Measurements from ENCODE around the gene CARD19.

The CARD19 gene, protein sequence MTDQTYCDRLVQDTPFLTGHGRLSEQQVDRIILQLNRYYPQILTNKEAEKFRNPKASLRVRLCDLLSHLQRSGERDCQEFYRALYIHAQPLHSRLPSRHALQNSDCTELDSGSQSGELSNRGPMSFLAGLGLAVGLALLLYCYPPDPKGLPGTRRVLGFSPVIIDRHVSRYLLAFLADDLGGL

DNA sequence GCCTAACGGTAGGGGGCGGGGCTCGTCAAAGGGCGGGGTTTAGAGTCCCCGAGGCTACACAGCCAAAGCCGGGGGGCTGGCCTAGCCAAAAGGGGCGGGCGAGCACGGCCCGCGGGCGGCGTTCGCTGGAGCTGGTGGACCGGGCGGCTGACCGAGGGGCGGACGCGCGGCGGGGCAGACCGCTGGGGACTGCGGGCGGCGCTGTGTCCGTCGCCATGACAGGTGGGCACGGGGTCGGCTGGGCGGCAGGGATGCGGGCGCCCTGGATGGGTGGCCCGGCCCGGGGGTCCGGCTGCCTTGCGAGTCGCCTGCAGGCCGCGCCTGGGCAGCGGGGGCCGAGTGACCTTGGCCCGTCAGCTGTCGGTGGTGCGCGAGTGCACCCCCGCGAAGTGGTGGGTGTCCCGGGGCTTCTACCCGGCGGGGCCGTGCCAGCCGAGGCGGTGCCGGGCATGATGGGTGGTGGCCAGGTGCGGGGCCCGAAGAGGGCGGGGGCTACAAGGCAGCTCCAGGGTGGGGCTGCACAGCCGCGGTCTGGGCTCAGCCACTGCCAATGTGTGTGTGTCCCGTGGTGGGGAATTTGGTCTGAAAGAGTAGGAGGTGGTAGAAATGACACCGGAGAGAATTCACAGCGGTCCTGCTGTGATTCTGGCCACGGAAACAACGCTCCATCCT lies at the start of gene CARD19:
Gene CARD19, plus strand, starts transcription at position 87 of the 672 bp plus-strand sequence. Its CDS starts 129 bp downstream, at position 216.
- in situ Hi-C loops (cut with MboI; ENCODE audit: low sequenced_read_pairs) = no loop called here

DNA sequence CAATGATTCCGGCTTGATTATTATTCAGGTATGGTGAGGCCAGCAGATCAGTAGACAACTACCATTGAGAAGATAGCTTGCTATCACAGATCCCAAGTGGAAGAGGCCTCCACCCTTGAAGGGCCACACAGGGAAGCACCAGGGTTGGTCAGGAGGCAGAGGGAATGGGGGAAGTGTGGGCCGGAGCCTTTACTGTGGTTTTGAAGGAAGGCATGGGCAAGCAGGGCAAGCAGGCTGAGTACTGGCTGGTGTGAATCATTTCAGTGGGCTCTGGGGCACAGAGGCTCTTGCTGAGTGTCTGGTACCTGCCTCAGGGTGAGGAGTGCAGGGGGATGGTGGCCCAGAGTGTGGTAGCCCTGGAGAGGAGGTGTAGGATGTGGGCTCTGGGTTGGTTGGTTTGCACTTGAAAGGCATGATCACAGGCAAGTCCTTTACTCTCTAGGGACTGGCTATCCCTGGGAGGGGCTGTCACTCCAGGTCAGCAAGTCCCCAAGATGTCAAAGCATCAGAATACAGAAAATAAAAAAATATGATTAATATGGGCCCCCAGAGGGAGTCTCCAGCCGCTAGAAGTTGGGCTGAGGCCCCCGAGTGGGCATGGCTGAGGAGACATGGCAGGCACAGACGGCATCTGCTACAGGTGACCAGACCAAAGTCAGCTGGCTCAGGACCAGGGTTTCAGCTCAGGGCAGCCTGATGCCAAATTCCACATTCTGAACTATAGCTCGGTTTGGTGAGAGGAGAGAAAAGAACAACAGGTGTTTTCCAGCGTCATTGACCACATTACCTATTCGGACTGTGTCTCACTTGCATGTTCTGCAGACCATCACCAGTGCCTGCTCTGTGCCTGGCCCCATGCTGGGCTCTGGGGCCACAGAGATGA lies 47.2 kb upstream of the CARD19 start:
- in situ Hi-C loops (cut with MboI; ENCODE audit: low sequenced_read_pairs) = no loop called here

GRCh38 chr9:93049491-93049890 lies 46.5 kb upstream of the CARD19 start:
- in situ Hi-C loops (cut with MboI; ENCODE audit: low sequenced_read_pairs) = no loop called here

DNA sequence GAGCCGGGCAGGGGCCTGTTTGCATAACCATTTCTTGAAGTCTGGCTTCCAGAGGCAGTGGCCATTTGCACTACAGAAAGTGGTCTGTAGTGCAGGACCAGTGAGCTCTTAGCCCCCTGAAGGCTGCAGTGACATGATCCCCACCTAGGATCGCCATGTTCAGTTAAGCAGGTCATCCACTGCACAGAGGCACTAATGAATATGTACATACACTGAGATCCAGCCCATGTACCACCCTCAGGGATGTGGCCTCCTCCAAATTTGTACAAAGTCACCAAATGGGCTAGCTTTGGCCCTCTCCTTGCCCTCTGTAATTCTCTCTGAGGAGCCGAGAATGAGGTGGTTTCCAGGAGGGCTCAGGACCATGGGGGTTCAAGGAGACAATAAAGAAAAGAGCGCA lies 45.8 kb upstream of the CARD19 start:
- in situ Hi-C loops (cut with MboI; ENCODE audit: low sequenced_read_pairs) = no loop called here

- in situ Hi-C loops (cut with MboI; ENCODE audit: low sequenced_read_pairs) = no loop called here
Observed at GRCh38 chr9:93051680-93052089, 44.3 kb upstream of the CARD19 start.

- in situ Hi-C loops (cut with MboI; ENCODE audit: low sequenced_read_pairs) = no loop called here
Observed at GRCh38 chr9:93052791-93053540, 43.1 kb upstream of the CARD19 start.

- in situ Hi-C loops (cut with MboI; ENCODE audit: low sequenced_read_pairs) = no loop called here
Observed at GRCh38 chr9:93053781-93054331, 42.2 kb upstream of the CARD19 start.

DNA sequence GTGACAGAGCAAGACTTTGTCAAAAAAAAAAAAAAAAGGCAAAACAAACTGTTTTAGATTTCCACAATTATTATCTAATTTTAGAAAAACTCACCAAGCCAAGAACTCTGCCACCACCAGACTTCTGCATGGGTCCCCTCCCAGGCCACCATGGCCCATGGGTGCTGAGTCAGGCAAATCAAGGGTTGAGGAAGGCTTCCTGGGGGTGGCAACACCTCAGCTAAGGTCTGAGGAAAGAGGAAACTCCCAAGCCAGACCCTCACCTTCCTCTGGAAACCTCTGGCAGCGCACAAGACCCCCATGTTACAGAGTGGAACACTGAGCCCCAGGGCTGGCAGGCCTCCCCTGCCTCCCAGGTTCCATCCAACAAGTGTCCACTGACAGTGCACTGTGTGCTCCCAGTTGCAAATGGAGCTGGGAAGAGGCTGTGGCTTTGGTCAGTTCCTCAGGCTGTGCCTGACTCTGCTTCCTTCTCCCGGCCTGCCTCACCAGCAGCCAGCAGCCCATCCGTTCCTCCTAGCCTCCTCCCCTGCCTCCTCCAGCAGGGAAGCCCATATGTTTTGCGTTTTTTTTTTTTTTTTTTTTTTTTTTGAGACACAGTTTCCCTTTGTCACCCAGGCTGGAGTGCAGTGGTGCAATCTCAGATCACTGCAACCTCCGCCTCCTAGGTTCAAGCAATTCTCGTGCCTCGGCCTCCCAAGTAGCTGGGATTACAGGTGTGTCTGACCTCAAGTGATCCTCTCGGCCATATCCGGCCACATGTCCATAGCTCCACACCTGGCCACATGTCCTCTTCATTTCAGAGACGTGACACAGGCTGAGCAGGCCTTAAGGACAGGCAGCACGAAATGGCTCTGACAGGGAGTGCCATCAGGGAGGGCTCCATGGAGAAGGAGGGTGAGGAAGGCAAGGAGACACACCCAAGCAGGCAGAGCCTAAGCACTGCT lies 41.0 kb upstream of the CARD19 start:
- in situ Hi-C loops (cut with MboI; ENCODE audit: low sequenced_read_pairs) = no loop called here

DNA sequence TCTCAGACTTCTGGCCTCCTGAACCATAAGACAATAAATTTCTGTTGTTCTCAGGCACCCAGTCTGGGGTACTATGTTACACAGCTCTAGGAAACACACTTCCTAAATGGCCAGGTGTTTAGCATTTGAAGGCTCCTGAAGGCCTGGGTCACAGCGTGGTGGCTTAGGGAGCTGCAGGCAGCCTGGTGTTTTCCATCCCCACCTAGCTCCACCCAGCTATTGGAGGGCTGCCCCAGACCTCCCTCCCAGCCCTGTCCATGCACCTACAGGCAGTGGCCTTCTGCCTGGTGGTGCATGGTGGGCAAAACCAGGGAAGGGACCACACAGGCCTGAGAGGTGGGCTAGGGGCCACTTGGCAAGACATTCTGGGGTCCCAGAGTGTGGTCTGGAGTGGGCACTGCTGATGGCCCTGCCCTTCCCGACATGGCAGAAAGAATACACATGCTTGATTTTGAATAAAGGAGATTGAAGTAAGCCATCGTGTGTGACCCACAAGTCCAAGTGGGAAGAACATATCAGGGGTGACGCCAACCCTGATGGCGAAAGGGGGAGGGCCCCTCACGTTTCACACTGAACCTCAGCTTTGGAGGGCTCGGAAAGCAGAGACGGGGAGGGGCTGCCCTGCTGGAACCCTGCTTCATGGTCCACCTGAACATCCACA lies 38.8 kb upstream of the CARD19 start:
- in situ Hi-C loops (cut with MboI; ENCODE audit: low sequenced_read_pairs) = no loop called here

- in situ Hi-C loops (cut with MboI; ENCODE audit: low sequenced_read_pairs) = no loop called here
Observed at GRCh38 chr9:93057703-93058354, 38.2 kb upstream of the CARD19 start.

DNA sequence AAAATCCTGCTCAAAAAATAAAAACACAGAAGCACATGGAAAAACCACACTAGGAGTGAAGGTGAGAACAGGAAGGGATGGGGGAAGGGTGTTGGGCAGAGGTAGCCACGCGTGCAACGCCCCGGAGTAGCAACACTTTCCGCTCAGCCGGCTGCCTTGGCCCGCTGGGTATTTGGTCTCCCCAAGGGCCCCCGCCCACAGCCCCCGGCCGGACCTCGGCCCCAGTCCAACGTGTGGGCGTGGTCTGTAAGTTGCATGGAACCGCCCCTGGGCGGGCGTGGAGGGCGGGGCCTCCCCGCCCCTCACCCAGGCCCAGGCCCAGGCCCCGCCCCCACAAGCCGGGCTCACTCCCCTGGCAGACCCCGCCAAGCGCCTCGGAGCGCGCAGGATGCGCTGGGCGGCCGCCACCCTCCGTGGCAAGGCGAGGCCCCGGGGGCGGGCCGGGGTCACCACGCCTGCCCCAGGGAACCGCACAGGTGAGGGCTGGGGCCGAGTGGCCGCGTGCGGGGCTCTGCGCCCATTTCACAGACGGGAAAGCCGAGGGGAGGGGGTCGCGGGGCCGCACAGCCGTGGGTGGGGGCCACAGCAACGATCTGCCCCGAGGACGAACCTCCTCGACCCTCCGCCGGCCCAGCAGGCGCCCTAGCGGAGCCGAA lies 37.5 kb upstream of the CARD19 start, which contains the start of gene SUSD3:
Gene SUSD3, plus strand, starts transcription at position 347 of the 656 bp plus-strand sequence. Its CDS starts 42 bp downstream, at position 389.
- in situ Hi-C loops (cut with MboI; ENCODE audit: low sequenced_read_pairs) = no loop called here

DNA sequence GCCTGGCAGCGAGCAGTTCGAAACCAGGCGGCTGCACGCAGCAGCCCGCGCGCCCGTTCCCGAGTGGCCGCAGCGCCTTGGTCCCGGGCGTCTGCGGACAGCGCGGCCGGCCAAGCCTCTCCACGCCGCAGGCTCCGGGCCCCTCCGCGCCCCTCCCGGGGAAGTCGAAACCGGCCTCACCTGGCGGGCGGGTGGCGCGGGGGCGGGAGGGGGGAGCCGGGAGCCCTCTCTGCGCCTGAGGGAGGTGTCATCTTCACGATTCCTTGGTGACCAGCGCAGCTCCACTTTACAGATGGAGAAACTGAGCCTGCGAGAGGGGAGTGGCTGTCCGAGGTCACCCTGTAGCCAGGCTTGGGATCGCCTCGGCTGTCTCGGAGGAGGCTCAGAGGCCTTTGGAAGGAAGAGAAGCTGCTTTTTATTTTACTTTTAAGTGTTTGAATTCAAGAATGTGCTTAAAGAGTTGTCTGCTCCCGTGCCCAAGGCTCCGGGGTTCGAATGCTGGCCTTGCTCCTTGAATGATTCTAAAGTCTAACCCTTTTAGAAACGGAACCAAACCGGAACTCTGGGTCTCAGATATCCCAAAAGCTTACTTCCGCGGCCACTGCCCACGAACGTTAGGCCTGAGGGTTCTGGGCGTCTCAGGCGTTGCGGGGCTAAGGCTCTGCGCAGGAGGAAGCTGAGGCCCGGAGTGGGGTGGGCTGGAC lies 36.9 kb upstream of the CARD19 start:
- in situ Hi-C loops (cut with MboI; ENCODE audit: low sequenced_read_pairs) = no loop called here

DNA sequence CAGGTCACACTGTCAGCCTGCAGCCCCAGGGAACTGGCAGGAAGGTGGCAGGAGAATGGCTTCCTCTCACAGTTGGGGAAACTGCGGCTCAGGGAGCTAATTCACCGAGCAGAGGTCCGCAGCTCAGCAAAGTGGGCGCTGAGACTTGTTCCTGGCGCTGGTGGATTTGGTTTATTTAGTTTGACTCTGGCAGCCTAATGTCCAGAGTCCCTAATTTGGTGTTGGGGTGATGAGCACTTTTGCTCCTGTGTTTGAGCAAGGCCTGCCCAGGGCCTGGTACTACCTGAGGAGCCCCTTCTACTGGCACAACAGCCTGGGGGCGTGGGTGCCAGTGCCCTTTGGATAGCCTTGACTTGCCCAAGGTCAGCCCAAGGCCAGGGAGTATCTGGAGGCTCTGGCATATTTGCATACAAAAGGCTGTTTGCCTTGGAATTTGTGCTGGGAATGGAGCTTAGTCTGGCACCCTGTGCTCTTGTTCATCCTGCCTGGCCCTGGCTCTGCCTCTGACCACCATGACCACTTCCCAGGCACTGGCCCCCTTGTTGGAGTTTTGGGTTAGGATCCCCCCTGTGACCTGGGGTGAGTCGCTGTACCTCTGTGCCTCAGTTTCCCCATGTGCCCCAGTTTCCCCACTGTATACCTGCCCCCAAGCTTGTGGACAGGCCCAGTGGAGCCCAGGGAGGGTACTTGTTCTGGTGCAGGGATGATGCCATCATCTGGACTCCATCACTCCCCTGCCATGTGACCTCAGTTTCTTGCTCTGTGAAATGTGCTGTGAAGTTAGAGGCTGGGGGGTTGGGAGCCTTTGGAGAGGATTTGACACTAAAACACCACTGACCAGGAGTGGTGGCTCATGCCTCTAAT lies 36.1 kb upstream of the CARD19 start:
- in situ Hi-C loops (cut with MboI; ENCODE audit: low sequenced_read_pairs) = no loop called here

DNA sequence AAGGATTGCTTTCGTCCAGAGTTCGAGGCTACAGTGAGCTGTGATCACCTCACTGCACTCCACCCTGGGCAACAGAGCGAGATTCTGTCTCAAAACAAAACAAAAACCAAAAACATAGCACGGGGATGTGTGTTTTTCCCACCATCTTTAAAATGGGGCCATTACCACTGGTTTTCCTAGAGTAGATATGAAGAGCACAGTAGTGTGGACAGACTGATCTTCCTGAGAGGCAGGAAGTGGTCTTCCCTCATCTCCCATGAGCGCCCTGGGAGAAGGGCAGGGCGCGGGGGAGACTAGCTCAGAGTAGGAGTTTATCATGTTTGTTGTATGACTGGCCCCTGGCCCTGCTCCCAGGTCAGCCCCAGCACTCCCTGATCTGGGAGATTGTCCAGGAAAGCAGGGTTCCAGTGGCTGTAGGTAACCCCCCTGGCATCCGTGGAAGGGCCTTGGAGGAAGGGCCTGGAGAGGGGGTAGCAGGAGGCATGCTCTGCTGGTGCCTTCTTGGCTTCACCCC lies 35.2 kb upstream of the CARD19 start:
- in situ Hi-C loops (cut with MboI; ENCODE audit: low sequenced_read_pairs) = no loop called here

DNA sequence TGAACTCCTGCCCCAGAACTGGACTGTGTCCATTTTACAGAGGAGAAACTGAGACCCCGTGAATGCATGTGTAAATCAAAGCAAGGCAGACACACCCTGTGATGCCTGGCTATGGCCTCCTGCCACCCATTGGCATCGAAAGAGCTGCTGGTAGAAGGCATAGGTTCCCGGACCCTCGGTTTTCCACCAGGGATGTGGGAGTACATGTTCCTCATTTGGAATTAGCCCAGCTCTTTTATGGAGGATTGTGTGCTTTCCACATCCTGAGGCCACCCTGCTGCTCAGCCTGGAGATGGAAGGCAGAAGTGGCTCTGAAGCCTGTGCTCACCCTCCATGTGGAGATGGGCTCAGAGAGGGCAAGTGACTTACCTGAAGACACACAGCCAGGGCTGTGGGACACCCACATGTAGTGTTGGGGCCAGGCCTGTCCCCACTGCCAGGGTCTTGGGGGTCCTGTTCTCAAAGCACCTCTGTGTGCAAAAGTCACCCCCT lies 34.7 kb upstream of the CARD19 start:
- in situ Hi-C loops (cut with MboI; ENCODE audit: low sequenced_read_pairs) = no loop called here
